ENCODE data around the gene PLRG1. TPM values are rescaled to one million over a fixed set of nuclear protein-coding genes. Genes with fewer than 3 reads are reported as not detected.

PLRG1 gene
- polyA plus RNA-seq, 3 donors = 105 to 113 (median 112) TPM

- DNase-seq = no peak
Measured at GRCh38 chr4:154487145-154487544, 63.1 kb downstream of the PLRG1 start.

GRCh38 chr4:154485127-154485773 is 65.0 kb downstream of the PLRG1 start:
- no peak for DNase-seq

Other genes starting within 250 kb of the PLRG1 start
- 1 to 10 TPM; 3.9 to 7.6 (median 7.1) TPM for gene DCHS2, start 58.6 kb downstream of the PLRG1 start, polyA plus RNA-seq (ENCODE audit: insufficient read length in 3 of 3)
- 100 to 1,000 TPM in 1 of 3 donors, 1 to 10 TPM in 2; 6.3 to 165 (median 6.4) TPM for gene FGB, start 12.6 kb upstream of the PLRG1 start, polyA plus RNA-seq (ENCODE audit: insufficient read length in 3 of 3)
- gene FGA, start 40.3 kb upstream of the PLRG1 start, polyA plus RNA-seq (ENCODE audit: insufficient read length in 3 of 3) = under 1 TPM; 0.10 to 0.95 (median 0.11) TPM
- gene FGG, start 62.3 kb upstream of the PLRG1 start, polyA plus RNA-seq (ENCODE audit: insufficient read length in 3 of 3) = not detected
- 1 to 10 TPM in 1 of 3 donors, under 1 TPM in 2; 0.44 to 1.8 (median 0.71) TPM for gene LRAT, start 193.6 kb upstream of the PLRG1 start, polyA plus RNA-seq (ENCODE audit: insufficient read length in 3 of 3)
- gene RBM46, start 230.9 kb upstream of the PLRG1 start, polyA plus RNA-seq (ENCODE audit: insufficient read length in 3 of 3) = under 1 TPM in 1 of 3 donors, not detected in 2; 0.06 TPM

Measured in renal pelvis (tissue), 4 donors.